Panc1 (cell line): ENCODE measurements around the gene CNTNAP3B.
"Not testable (repeated sequence)": the region's sequence is repeated elsewhere in the genome, so short reads cannot be mapped to it uniquely, and the experiment has no call there.

Experiments used
- POLR2AphosphoS5 ChIP-seq: IDR thresholded peaks from 2 replicates; pipeline ENCODE4 v1.6.1; 2012; ENCODE audit warnings: mild to moderate bottlenecking, low read depth, low read length, moderate library complexity
- SIN3A ChIP-seq: IDR thresholded peaks from 2 replicates; pipeline ENCODE4 v1.6.1; 2012; ENCODE audit warnings: low read depth, mild to moderate bottlenecking, low read length, moderate library complexity, borderline replicate concordance; ENCODE audit not compliant: insufficient read depth
- TF ChIP-seq, protein P1 (sequence below): fragments of 450-650 bp; IDR thresholded peaks from 2 replicates; pipeline ENCODE4 v1.5.1; 2017; ENCODE audit warnings: mild to moderate bottlenecking

DNA sequence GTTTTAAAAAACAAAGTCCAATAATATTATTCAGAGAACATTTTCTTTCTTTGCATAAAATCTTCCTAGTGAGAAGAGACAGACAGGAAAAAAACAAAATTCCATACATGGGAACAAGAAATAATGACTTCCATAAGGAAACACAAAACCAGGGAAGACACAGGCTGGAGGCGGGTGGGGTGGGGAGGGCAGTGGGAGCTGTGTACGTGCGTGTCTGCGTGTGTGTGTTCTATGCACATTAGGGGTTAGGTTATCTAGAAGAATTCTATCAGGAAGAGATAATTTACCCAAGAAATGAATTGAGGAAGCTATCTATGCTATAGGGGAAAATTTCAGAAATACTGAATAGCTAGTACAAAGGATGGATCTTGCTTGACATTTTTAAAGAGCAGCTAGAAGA lies 58.2 kb downstream of the CNTNAP3B start:
- TF ChIP-seq, protein P1, sequence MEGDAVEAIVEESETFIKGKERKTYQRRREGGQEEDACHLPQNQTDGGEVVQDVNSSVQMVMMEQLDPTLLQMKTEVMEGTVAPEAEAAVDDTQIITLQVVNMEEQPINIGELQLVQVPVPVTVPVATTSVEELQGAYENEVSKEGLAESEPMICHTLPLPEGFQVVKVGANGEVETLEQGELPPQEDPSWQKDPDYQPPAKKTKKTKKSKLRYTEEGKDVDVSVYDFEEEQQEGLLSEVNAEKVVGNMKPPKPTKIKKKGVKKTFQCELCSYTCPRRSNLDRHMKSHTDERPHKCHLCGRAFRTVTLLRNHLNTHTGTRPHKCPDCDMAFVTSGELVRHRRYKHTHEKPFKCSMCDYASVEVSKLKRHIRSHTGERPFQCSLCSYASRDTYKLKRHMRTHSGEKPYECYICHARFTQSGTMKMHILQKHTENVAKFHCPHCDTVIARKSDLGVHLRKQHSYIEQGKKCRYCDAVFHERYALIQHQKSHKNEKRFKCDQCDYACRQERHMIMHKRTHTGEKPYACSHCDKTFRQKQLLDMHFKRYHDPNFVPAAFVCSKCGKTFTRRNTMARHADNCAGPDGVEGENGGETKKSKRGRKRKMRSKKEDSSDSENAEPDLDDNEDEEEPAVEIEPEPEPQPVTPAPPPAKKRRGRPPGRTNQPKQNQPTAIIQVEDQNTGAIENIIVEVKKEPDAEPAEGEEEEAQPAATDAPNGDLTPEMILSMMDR: not testable (repeated sequence)
- not testable (repeated sequence) for TF ChIP-seq POLR2AphosphoS5, SIN3A
